Suprapubic skin (tissue), 4 donors: ENCODE results near the gene PIP5K1A. TPM values are rescaled to one million over a fixed set of nuclear protein-coding genes. Genes with fewer than 3 reads are reported as not detected.
"Not testable (repeated sequence)": the region's sequence is repeated elsewhere in the genome, so short reads cannot be mapped to it uniquely, and the experiment has no call there.

ENCODE experiments used
- DNase-seq, 2 donors: peaks; one replicate each; pipeline ENCODE4 v3.0.0-alpha.2; 2019; ENCODE audit warnings: low spot score in 2 of 2
- H3K27ac ChIP-seq: fragments of 200-600 bp; sonication (generic); one replicate; pipeline ENCODE4 v1.5.1; 2019
- H3K27me3 ChIP-seq: fragments of 200-600 bp; sonication (generic); one replicate; pipeline ENCODE4 v1.5.1; 2019
- H3K36me3 ChIP-seq: fragments of 200-600 bp; sonication (generic); one replicate; pipeline ENCODE4 v1.5.1; 2019
- H3K4me1 ChIP-seq: fragments of 200-600 bp; sonication (generic); one replicate; pipeline ENCODE4 v1.5.1; 2019
- H3K4me3 ChIP-seq: fragments of 200-600 bp; sonication (generic); one replicate; pipeline ENCODE4 v1.5.1; 2019; ENCODE audit warnings: mild to moderate bottlenecking
- H3K9me3 ChIP-seq: fragments of 200-600 bp; sonication (generic); one replicate; pipeline ENCODE4 v1.5.1; 2019
- EP300 ChIP-seq: sonication (generic); formaldehyde crosslinking; IDR thresholded peaks from one replicate; pipeline ENCODE4 v1.6.1; 2017; ENCODE audit warnings: antibody characterized with exemption
- POLR2A ChIP-seq, 2 donors: fragments of 450-650 bp; IDR thresholded peaks; one replicate each; pipeline ENCODE4 v1.6.1; 2017; ENCODE audit warnings: antibody characterized with exemption in 2 of 2, mild to moderate bottlenecking in 2 of 2, moderate library complexity in 2 of 2
- POLR2AphosphoS5 ChIP-seq, 3 donors: sonication (generic); formaldehyde crosslinking; IDR thresholded peaks; one replicate each; pipeline ENCODE4 v1.6.1; 2017; ENCODE audit warnings: antibody characterized with exemption in 3 of 3
- WGBS: methylation state at CpG from one replicate; pipeline ENCODE4 v1.1.5; 2018; 5-methylcytosine and 5-hydroxymethylcytosine counted together
- total RNA-seq, 4 donors: library from RNA; depleted of rRNA; stranded (reverse); fragments of >200 nt; gene quantifications; one replicate each; pipeline ENCODE4 v1.1.0, GENCODE V29; 2016
- TF ChIP-seq, protein P1 (sequence below), 2 donors: fragments of 200-600 bp in 1 of 2; fragments of 450-650 bp in 1 of 2; sonication (generic) in 1 of 2; IDR thresholded peaks; one replicate each; pipeline ENCODE4 v1.5.1; 2016 to 2019; ENCODE audit warnings: antibody characterized with exemption in 2 of 2, mild to moderate bottlenecking in 1 of 2, moderate library complexity in 1 of 2

The PIP5K1A gene
- total RNA-seq, 4 donors from 2014 or later, result 41.6 to 120 (median 51.6) TPM

DNA sequence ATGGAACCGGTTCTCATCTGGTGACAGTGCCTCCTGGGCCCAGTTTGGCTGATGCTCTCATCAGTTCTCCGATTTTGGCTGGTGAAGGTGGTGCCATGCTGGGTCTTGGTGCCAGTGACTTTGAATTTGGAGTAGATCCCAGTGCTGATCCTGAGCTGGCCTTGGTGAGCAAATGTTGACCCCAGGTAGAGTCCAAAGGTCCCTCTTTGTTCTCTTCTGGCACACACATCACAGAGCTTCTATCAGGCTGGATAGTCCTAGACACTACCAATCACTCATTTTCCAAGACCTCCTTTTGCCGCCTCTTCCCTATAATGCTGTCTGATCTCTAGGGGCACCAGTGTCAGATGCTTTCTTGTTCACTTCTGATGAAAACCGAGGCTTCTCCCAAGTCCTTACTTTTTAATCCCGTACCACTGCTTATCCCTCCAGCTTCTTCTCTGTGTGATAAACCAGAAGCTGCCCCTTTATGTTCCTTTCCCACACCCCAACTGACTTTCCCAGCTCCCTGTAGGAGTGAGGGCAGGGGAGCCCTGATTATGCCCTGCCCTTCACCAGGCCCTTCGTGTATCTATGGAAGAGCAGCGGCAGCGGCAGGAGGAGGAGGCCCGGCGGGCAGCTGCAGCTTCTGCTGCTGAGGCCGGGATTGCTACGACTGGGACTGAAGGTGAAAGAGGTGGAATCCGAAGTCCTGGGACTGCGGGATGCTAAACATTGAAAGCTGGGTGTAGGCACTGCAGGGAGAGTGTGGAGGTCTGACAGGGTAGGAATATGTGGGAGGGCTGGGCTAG, 67.3 kb downstream of the PIP5K1A start:
- peaks cover 59% of the 10 kb centered on the region for H3K36me3 ChIP-seq
- WGBS, result 88% methylated on average over 14 of the region's 14 CpGs
- no peak overlapping the region for H3K4me3 ChIP-seq
- H3K27ac ChIP-seq, result no peak overlapping the region
- no peaks in the 10 kb centered on the region for H3K9me3 ChIP-seq
- TF ChIP-seq POLR2AphosphoS5 (IDR thresholded peaks at IDR 0.05) (no peak), POLR2A (IDR thresholded peaks at IDR 0.05) (no peak), EP300 (no peak)
- TF ChIP-seq, protein P1, sequence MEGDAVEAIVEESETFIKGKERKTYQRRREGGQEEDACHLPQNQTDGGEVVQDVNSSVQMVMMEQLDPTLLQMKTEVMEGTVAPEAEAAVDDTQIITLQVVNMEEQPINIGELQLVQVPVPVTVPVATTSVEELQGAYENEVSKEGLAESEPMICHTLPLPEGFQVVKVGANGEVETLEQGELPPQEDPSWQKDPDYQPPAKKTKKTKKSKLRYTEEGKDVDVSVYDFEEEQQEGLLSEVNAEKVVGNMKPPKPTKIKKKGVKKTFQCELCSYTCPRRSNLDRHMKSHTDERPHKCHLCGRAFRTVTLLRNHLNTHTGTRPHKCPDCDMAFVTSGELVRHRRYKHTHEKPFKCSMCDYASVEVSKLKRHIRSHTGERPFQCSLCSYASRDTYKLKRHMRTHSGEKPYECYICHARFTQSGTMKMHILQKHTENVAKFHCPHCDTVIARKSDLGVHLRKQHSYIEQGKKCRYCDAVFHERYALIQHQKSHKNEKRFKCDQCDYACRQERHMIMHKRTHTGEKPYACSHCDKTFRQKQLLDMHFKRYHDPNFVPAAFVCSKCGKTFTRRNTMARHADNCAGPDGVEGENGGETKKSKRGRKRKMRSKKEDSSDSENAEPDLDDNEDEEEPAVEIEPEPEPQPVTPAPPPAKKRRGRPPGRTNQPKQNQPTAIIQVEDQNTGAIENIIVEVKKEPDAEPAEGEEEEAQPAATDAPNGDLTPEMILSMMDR (IDR thresholded peaks at IDR 0.05), result no peak
- no peaks in the 10 kb centered on the region for H3K27me3 ChIP-seq
- DNase-seq, result no peak
- no peaks in the 10 kb centered on the region for H3K4me1 ChIP-seq

DNA sequence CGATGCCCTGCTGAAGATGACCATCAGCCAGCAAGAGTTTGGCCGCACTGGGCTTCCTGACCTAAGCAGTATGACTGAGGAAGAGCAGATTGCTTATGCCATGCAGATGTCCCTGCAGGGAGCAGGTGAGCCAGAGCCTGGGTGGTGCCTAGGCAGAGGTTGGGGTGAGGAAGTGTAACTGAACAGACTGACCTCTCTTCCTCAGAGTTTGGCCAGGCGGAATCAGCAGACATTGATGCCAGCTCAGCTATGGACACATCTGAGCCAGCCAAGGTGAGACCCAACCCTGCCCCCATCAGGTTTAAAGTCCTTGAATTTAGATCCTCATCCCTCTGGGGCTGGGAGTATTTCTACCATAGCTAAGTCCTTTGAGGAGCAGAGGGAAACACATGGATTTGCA, 68.0 kb downstream of the PIP5K1A start:
- no peak overlapping the region for H3K27ac ChIP-seq
- H3K4me3 ChIP-seq, result no peak overlapping the region
- no peaks in the 10 kb centered on the region for H3K4me1 ChIP-seq
- WGBS, result 91% methylated on average over 3 of the region's 3 CpGs
- H3K36me3 ChIP-seq, result peaks cover 59% of the 10 kb centered on the region
- no peaks in the 10 kb centered on the region for H3K9me3 ChIP-seq
- no peak for DNase-seq
- H3K27me3 ChIP-seq, result no peaks in the 10 kb centered on the region
- TF ChIP-seq, protein P1 (IDR thresholded peaks at IDR 0.05), result no peak
- no peak for TF ChIP-seq POLR2AphosphoS5 (IDR thresholded peaks at IDR 0.05)
- TF ChIP-seq EP300, result no peak
- TF ChIP-seq POLR2A (IDR thresholded peaks at IDR 0.05), result no peak

DNA sequence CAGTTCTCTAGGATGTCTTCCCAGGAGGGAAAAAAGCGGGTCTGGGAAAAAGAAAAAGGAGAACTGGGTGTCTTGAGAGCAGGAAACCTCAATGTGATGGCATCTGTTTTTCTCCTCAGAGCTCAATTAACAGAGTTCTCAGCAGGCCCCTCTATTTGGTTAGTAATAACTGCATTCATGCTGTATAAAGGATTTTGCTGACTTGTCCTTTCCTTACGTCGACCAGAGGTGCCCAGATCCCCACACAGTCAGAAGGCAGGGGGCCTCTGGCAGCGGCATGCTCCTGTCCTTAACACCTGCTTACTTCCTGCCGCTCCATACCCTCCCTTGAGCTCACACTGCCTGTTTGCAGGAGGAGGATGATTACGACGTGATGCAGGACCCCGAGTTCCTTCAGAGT, 68.5 kb downstream of the PIP5K1A start:
- no peak overlapping the region for H3K27ac ChIP-seq
- no peaks in the 10 kb centered on the region for H3K27me3 ChIP-seq
- no peaks in the 10 kb centered on the region for H3K4me1 ChIP-seq
- no peaks in the 10 kb centered on the region for H3K9me3 ChIP-seq
- WGBS, result 70% methylated on average over 8 of the region's 8 CpGs
- TF ChIP-seq, protein P1 (IDR thresholded peaks at IDR 0.05), result no peak
- TF ChIP-seq EP300 (no peak), POLR2AphosphoS5 (IDR thresholded peaks at IDR 0.05) (no peak), POLR2A (IDR thresholded peaks at IDR 0.05) (no peak)
- peaks cover 59% of the 10 kb centered on the region for H3K36me3 ChIP-seq
- H3K4me3 ChIP-seq, result no peak overlapping the region
- no peak for DNase-seq

DNA sequence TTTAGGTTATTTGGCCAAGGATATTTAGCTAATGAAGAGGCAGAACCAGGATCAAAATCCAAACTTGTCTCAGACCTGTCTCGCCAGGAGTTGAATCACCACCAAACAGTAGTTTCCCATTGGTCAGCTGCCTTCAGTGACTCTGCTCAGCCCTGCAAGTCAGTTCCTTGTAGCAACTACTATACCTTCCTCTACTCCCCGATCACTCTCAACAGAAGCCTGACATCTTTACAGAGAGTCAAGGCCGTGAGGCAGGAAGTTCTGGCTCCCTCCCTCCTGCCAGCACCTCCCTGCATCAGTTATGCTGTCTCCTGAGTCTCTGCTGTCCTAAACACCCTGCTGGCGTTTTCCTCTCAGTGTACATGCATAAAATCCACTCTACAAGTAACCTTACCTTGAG, 69.4 kb downstream of the PIP5K1A start:
- 57% methylated on average over 4 of the region's 4 CpGs for WGBS
- Histone ChIP-seq H3K9me3 (no peaks in the 10 kb centered on the region), H3K27ac (no peak overlapping the region), H3K36me3 (peaks cover 55% of the 10 kb centered on the region), H3K27me3 (no peaks in the 10 kb centered on the region), H3K4me3 (no peak overlapping the region), H3K4me1 (no peaks in the 10 kb centered on the region)
- TF ChIP-seq POLR2AphosphoS5 (IDR thresholded peaks at IDR 0.05), result no peak
- TF ChIP-seq, protein P1 (IDR thresholded peaks at IDR 0.05), result no peak
- no peak for DNase-seq

DNA sequence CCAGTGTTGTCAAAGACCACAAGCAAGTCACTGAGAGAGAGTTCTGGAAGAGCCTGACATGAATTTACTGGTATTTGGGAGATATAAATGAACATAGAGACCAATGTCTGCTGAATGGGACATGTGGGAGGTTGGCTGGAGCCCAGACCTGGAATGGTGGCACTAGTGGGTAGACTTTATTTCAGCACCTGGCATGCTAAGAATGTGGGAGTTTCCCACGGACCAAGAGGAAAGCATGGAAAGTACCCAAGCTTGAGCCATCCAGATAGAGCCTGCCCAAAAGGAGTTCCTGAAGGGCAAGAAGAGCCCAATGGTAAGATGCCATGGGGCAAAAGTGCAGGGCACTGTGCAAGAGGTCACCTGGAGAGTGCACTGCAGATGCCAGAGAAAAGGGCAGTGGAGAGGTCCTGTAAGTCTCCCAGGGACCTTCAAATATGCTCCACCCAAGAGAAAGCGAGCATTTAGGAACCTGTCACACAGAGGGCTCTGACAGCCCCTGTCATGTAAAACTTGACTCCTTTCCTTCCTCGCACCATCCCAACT, 75.6 kb downstream of the PIP5K1A start:
- no peak overlapping the region for H3K27ac ChIP-seq
- no peaks in the 10 kb centered on the region for H3K36me3 ChIP-seq
- no peaks in the 10 kb centered on the region for H3K9me3 ChIP-seq
- H3K27me3 ChIP-seq, result no peaks in the 10 kb centered on the region
- TF ChIP-seq EP300, result no peak
- H3K4me1 ChIP-seq, result no peaks in the 10 kb centered on the region
- 66% methylated on average over 3 of the region's 3 CpGs for WGBS
- H3K4me3 ChIP-seq, result no peak overlapping the region
- no peak for DNase-seq

DNA sequence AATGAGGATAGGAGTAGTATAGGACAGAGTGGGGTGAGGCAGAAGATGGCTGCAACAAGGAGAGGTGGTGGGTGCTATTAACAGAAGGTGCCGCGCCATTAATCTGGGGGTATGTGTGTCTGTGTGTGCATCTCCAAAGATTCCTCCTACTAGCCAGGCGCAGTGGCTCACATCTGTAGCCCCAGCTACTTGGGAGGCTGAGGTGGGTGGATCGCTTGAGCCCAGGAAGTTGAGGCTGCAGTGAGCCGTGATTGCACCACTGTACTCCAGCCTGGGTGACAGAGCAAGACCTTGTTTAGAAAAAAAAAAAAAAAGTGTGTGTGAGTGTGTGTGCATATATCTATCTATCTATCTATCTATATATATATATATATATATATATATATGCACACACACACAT, 77.0 kb downstream of the PIP5K1A start:
- 86% methylated on average over 5 of the region's 5 CpGs for WGBS
- not testable (repeated sequence) for H3K9me3 ChIP-seq, H3K4me1 ChIP-seq, H3K4me3 ChIP-seq, H3K27me3 ChIP-seq, DNase-seq, H3K27ac ChIP-seq, H3K36me3 ChIP-seq
